Kidney epithelial cell (primary cell): ENCODE measurements around the gene ASTN1. TPM values are rescaled to one million over a fixed set of nuclear protein-coding genes. Genes with fewer than 3 reads are reported as not detected.

ENCODE experiments used
- DNase-seq: peaks from one replicate; pipeline ENCODE4 v3.0.0-alpha.2; 2010; ENCODE audit warnings: low read depth
- H3K27me3 ChIP-seq: 2 replicates; pipeline ENCODE4 v1.6.0; 2011; ENCODE audit warnings: low read length; ENCODE audit not compliant: control insufficient read depth, insufficient read depth
- H3K36me3 ChIP-seq: 2 replicates; pipeline ENCODE4 v1.5.1; 2011; ENCODE audit warnings: low read length; ENCODE audit not compliant: control insufficient read depth, insufficient read depth
- H3K4me3 ChIP-seq: 2 replicates; pipeline ENCODE4 v1.5.1; 2011; ENCODE audit warnings: low read depth, mild to moderate bottlenecking, control low read depth, low read length
- total RNA-seq: library from RNA; depleted of rRNA; stranded (reverse); fragments of >200 nt; gene quantifications from 2 replicates; pipeline ENCODE4 v1.2.3, GENCODE V29; 2015
- TF ChIP-seq, protein P1 (sequence below): IDR thresholded peaks from 2 replicates; pipeline ENCODE4 v1.5.1; 2011; ENCODE audit warnings: mild to moderate bottlenecking, moderate library complexity, low read length, control low read depth, inconsistent platforms; ENCODE audit not compliant: insufficient read depth, poor library complexity, severe bottlenecking

The ASTN1 gene
- total RNA-seq, 1 donor from 2014 or later: 0.21 TPM

DNA sequence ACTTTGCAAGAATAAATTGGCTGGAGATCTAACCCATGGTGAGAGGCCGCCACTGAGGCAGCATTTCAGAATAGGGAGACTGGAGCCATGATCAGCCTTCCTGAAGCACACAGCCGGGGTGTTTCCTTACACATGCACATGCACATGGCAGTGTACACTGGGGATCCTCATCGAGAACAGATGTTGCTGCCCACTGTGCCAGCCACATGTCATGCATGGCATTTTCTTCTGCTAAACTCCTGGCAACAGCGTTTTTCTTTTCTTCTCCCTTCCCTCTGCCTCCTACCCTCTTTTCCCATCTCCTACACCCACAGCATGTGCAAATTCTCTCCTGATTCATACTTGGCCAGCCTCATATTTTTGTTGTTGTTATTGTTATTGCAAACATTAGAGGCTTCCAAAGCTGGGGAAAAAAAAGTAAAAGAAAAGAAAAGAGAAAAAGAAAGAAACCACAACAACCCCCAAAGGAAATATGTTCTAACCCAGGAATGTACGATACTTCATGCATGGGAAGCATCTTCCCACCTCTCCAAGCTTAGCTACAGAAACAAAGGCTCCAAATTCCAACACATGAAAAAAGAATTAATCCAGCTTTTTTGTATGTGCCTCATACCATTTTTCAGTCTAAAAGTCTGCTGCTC is 344.0 kb downstream of the ASTN1 start:
- Histone ChIP-seq H3K27me3 (no peaks in the 10 kb centered on the region), H3K36me3 (no peaks in the 10 kb centered on the region), H3K4me3 (no peak overlapping the region)
- TF ChIP-seq, protein P1, sequence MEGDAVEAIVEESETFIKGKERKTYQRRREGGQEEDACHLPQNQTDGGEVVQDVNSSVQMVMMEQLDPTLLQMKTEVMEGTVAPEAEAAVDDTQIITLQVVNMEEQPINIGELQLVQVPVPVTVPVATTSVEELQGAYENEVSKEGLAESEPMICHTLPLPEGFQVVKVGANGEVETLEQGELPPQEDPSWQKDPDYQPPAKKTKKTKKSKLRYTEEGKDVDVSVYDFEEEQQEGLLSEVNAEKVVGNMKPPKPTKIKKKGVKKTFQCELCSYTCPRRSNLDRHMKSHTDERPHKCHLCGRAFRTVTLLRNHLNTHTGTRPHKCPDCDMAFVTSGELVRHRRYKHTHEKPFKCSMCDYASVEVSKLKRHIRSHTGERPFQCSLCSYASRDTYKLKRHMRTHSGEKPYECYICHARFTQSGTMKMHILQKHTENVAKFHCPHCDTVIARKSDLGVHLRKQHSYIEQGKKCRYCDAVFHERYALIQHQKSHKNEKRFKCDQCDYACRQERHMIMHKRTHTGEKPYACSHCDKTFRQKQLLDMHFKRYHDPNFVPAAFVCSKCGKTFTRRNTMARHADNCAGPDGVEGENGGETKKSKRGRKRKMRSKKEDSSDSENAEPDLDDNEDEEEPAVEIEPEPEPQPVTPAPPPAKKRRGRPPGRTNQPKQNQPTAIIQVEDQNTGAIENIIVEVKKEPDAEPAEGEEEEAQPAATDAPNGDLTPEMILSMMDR: no peak
- no peak for DNase-seq

- no peak for DNase-seq
- Histone ChIP-seq H3K36me3 (no peaks in the 10 kb centered on the region), H3K4me3 (no peak overlapping the region), H3K27me3 (no peaks in the 10 kb centered on the region)
- TF ChIP-seq, protein P1: no peak
Measured at GRCh38 chr1:176816232-176816631, 348.3 kb downstream of the ASTN1 start.

- no peak overlapping the region for H3K4me3 ChIP-seq
- no peaks in the 10 kb centered on the region for H3K36me3 ChIP-seq
- no peaks in the 10 kb centered on the region for H3K27me3 ChIP-seq
- TF ChIP-seq, protein P1: no peak
- DNase-seq: no peak
Measured at GRCh38 chr1:176815621-176816020, 348.9 kb downstream of the ASTN1 start.

- TF ChIP-seq, protein P1: no peak
- no peaks in the 10 kb centered on the region for H3K27me3 ChIP-seq
- no peak overlapping the region for H3K4me3 ChIP-seq
- no peak for DNase-seq
- H3K36me3 ChIP-seq: no peaks in the 10 kb centered on the region
Measured at GRCh38 chr1:176811511-176812288, 352.8 kb downstream of the ASTN1 start.

GRCh38 chr1:176809292-176809691 is 355.2 kb downstream of the ASTN1 start:
- TF ChIP-seq, protein P1: no peak
- no peak for DNase-seq
- no peaks in the 10 kb centered on the region for H3K36me3 ChIP-seq
- no peaks in the 10 kb centered on the region for H3K27me3 ChIP-seq
- no peak overlapping the region for H3K4me3 ChIP-seq

Other genes starting within 250 kb of the ASTN1 start
- gene BRINP2, start 6.2 kb upstream of the ASTN1 start, total RNA-seq: 0.07 TPM in 1 of 2 replicates, not detected in the other